HCT116 (cell line): ENCODE results near the gene GRIK1. TPM values are rescaled to one million over a fixed set of nuclear protein-coding genes. Genes with fewer than 3 reads are reported as not detected.

ENCODE experiments used
- ATAC-seq: fragments of 200-7000 bp; cut with Tn5 transposase; 2 replicates; pipeline ENCODE4 v1.9.1; 2020; ENCODE audit warnings: mild to moderate bottlenecking, moderate library complexity
- BruUV-seq: library from RNA; stranded (reverse); fragments of 400-500 nt; replicated peaks from 2 replicates; lab custom pipeline; 2021; lab: Mats Ljungman, UMichigan
- CTCF ChIA-PET: fragments of 300-600 bp; sonication (Branson Sonifier 250); formaldehyde crosslinking; loops from one replicate; lab custom pipeline; 2021; ENCODE audit warnings: antibody characterized with exemption; lab: Charles Lee
- POLR2A ChIA-PET: fragments of 300-600, 350-600 bp; sonication (Branson Sonifier 250); formaldehyde crosslinking; loops from one replicate; lab custom pipeline; 2021; ENCODE audit warnings: antibody characterized with exemption; lab: Charles Lee
- RAD21 ChIA-PET, 2 experiments: fragments of 300-600 bp; sonication (Branson Sonifier 250); formaldehyde crosslinking; loops; one replicate each; lab custom pipeline; 2023; ENCODE audit warnings: low total read pairs in 2 of 2; ENCODE audit not compliant: uncharacterized antibody in 2 of 2, unreplicated experiment in 2 of 2, low non-redundant PET in 1 of 2; lab: Charles Lee
- DNase-seq: peaks from one replicate; pipeline ENCODE4 v3.0.0-alpha.2; 2010; ENCODE audit warnings: low read depth, low spot score
- H2AFZ ChIP-seq: fragments of 200-600 bp; shearing (Covaris generic), sonication (generic); 2 replicates; pipeline ENCODE4 v1.6.1; 2017; ENCODE audit warnings: low read depth, mixed run types, mixed read lengths, antibody characterized with exemption, low read length; ENCODE audit not compliant: poor library complexity, severe bottlenecking
- H3K27ac ChIP-seq: 2 replicates; pipeline ENCODE4 v1.5.1; 2012; ENCODE audit warnings: low read depth, low read length
- H3K27me3 ChIP-seq: fragments of 200-600 bp; sonication (generic); 2 replicates; pipeline ENCODE4 v1.6.1; 2016; ENCODE audit warnings: mixed run types, low read length, mixed read lengths; ENCODE audit not compliant: insufficient read depth
- H3K36me3 ChIP-seq, 2 experiments: fragments of 200-500 bp in 1 of 2; fragments of 200-600 bp in 1 of 2; sonication (Bioruptor generic) in 1 of 2; sonication (generic) in 1 of 2; 2 replicates each; pipeline versions ENCODE4 v1.5.1 to v1.6.1; 2014 to 2016; ENCODE audit warnings: low read length in 2 of 2, inconsistent platforms in 1 of 2, mixed read lengths in 1 of 2, mixed run types in 1 of 2; ENCODE audit not compliant: insufficient read depth in 2 of 2, control insufficient read depth in 1 of 2
- H3K4me1 ChIP-seq, 2 experiments: fragments of 200-600 bp in 1 of 2; sonication (generic) in 1 of 2; 2 replicates each; pipeline versions ENCODE4 v1.5.1 to v1.6.1; 2012 to 2017; ENCODE audit warnings: low read length in 2 of 2, inconsistent platforms in 1 of 2, mild to moderate bottlenecking in 1 of 2, mixed read lengths in 1 of 2, mixed run types in 1 of 2, moderate library complexity in 1 of 2; ENCODE audit not compliant: insufficient read depth in 2 of 2, control insufficient read depth in 1 of 2
- H3K4me2 ChIP-seq: fragments of 200-600 bp; sonication (generic); 2 replicates; pipeline ENCODE4 v1.6.1; 2017; ENCODE audit warnings: mixed run types, low read length, mixed read lengths
- H3K4me3 ChIP-seq, 2 experiments: fragments of 200-600 bp in 1 of 2; sonication (generic) in 1 of 2; replicated peaks in 1 of 2; 2 replicates each; pipeline ENCODE4 v1.5.1; 2011 to 2016; ENCODE audit warnings: low read length in 2 of 2, control low read depth in 1 of 2, low read depth in 1 of 2, mild to moderate bottlenecking in 1 of 2, mixed read lengths in 1 of 2, mixed run types in 1 of 2
- H3K79me2 ChIP-seq: fragments of 200-600 bp; sonication (generic); 2 replicates; pipeline ENCODE4 v1.6.1; 2017; ENCODE audit warnings: mild to moderate bottlenecking, mixed run types, low read length, moderate library complexity, mixed read lengths; ENCODE audit not compliant: insufficient read depth
- H3K9ac ChIP-seq: fragments of 200-600 bp; sonication (generic); 2 replicates; pipeline ENCODE4 v1.6.1; 2016; ENCODE audit warnings: low read length, mixed read lengths
- H3K9me2 ChIP-seq: fragments of 200-600 bp; sonication (generic), shearing (Covaris generic); 2 replicates; pipeline ENCODE4 v1.6.1; 2017; ENCODE audit warnings: mixed run types, mild to moderate bottlenecking, moderate library complexity; ENCODE audit not compliant: insufficient read depth
- H3K9me3 ChIP-seq, 2 experiments: fragments of 200-500 bp in 1 of 2; fragments of 200-600 bp in 1 of 2; sonication (Bioruptor generic) in 1 of 2; sonication (generic) in 1 of 2; 2 replicates each; pipeline ENCODE4 v1.6.1; 2014 to 2017; ENCODE audit warnings: low read length in 2 of 2, mixed read lengths in 2 of 2, inconsistent platforms in 1 of 2, low read depth in 1 of 2, mild to moderate bottlenecking in 1 of 2, mixed run types in 1 of 2, moderate library complexity in 1 of 2; ENCODE audit not compliant: control insufficient read depth in 1 of 2, insufficient read depth in 1 of 2
- H4K20me1 ChIP-seq: fragments of 200-600 bp; sonication (generic), shearing (Covaris generic); 2 replicates; pipeline ENCODE4 v1.6.1; 2017; ENCODE audit warnings: mixed run types, mild to moderate bottlenecking, moderate library complexity; ENCODE audit not compliant: insufficient read depth
- CBX3 ChIP-seq: IDR thresholded peaks from 2 replicates; pipeline ENCODE4 v1.6.1; 2012; ENCODE audit warnings: low read depth
- CEBPB ChIP-seq: IDR thresholded peaks from 2 replicates; pipeline ENCODE4 v1.6.1; 2012; ENCODE audit warnings: low read depth
- EGR1 ChIP-seq: IDR thresholded peaks from 2 replicates; pipeline ENCODE4 v1.6.1; 2012; ENCODE audit warnings: low read depth
- ELF1 ChIP-seq: IDR thresholded peaks from 2 replicates; pipeline ENCODE4 v1.6.1; 2012; ENCODE audit warnings: low read depth, borderline replicate concordance
- EZH2 ChIP-seq: fragments of 200-600 bp; sonication (generic); IDR thresholded peaks from 2 replicates; pipeline ENCODE4 v1.6.1; 2017; ENCODE audit warnings: antibody characterized with exemption, mixed run types
- FOSL1 ChIP-seq: IDR thresholded peaks from 2 replicates; pipeline ENCODE4 v1.6.1; 2012; ENCODE audit warnings: low read depth
- JUND ChIP-seq: IDR thresholded peaks from 2 replicates; pipeline ENCODE4 v1.6.1; 2012
- POLR2A ChIP-seq: IDR thresholded peaks from 2 replicates; pipeline ENCODE4 v1.7.0; 2011; ENCODE audit warnings: borderline replicate concordance; ENCODE audit not compliant: insufficient read depth, insufficient read length; ENCODE audit errors: extremely low read depth
- POLR2AphosphoS5 ChIP-seq: IDR thresholded peaks from 2 replicates; pipeline ENCODE4 v1.6.1; 2011; ENCODE audit warnings: mild to moderate bottlenecking, low read depth, low read length, moderate library complexity
- RAD21 ChIP-seq: IDR thresholded peaks from 2 replicates; pipeline ENCODE4 v1.6.1; 2012; ENCODE audit warnings: low read depth, mild to moderate bottlenecking
- SRF ChIP-seq: IDR thresholded peaks from 2 replicates; pipeline ENCODE4 v1.6.1; 2012; ENCODE audit warnings: low read depth
- TCF7L2 ChIP-seq: IDR thresholded peaks from 2 replicates; pipeline ENCODE4 v1.7.0; 2011; ENCODE audit warnings: borderline replicate concordance, inconsistent platforms; ENCODE audit not compliant: insufficient read depth, insufficient read length; ENCODE audit errors: extremely low read depth
- ZFX ChIP-seq: fragments of 450-650 bp; IDR thresholded peaks from 2 replicates; pipeline ENCODE4 v1.6.1; 2017
- ZNF274 ChIP-seq: fragments of 200-500 bp; sonication (Bioruptor generic); IDR thresholded peaks from 2 replicates; pipeline ENCODE4 v1.6.1; 2014; ENCODE audit warnings: mild to moderate bottlenecking, low read depth, low read length, inconsistent platforms
- intact Hi-C: fragments of 100-400 bp; cut with micrococcal nuclease; formaldehyde crosslinking; loops from 2 replicates; pipeline ENCODE4 v1.10.0; 2022
- total RNA-seq: library from RNA; stranded (reverse); gene quantifications from one replicate; pipeline ENCODE4 v1.2.1, GENCODE V29; 2021; ENCODE audit not compliant: unreplicated experiment
- TF ChIP-seq, protein P1 (sequence below): IDR thresholded peaks from 2 replicates; pipeline ENCODE4 v1.6.1; 2012; ENCODE audit warnings: low read depth
- TF ChIP-seq, protein P2 (sequence below): IDR thresholded peaks from 2 replicates; pipeline ENCODE4 v1.6.1; 2011; ENCODE audit warnings: mild to moderate bottlenecking, low read length, moderate library complexity; ENCODE audit not compliant: insufficient replicate concordance; ENCODE audit errors: extremely low read depth
- TF ChIP-seq, protein P3 (sequence below): IDR thresholded peaks from 2 replicates; pipeline ENCODE4 v1.6.1; 2012
- TF ChIP-seq, protein P4 (sequence below): IDR thresholded peaks from 2 replicates; pipeline ENCODE4 v1.6.1; 2012

The GRIK1 gene
- total RNA-seq, 1 experiment from 2014 or later: not detected

DNA sequence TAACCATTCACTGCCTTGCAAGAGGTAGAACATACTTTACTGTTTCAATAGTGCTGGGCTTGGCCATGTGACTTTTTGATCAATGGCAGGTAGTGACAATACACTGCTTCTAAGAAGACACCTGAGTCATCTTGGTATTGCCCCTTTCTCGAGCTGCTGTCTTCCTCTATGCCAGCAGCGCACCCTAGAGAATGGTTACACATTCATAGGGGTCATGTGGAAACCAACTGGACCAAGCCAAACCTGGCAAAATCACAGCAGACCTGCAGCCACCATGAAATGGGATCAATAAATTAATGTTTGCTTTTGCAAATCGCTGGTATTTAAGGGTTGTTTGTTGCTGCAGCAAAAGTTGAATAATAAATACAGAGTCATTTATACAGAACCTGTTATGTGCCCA lies 122.3 kb downstream of the GRIK1 start:
- ChIA-PET RAD21 (no interaction called here), POLR2A (no interaction called here), CTCF (no interaction called here)
- intact Hi-C loops: no loop called here
- no peak for DNase-seq
- peaks cover 11 to 31% of the 10 kb centered on the region in 2 experiments; a peak in 2 of 4 replicates for H3K9me3 ChIP-seq
- ATAC-seq: no peak
- no peaks in the 10 kb centered on the region for H4K20me1 ChIP-seq
- no peaks in the 10 kb centered on the region for H3K36me3 ChIP-seq
- BruUV-seq: no TSS peak
- no peaks in the 10 kb centered on the region for H3K79me2 ChIP-seq
- H3K9me2 ChIP-seq: no peaks in the 10 kb centered on the region
- H3K27ac ChIP-seq: no peak overlapping the region
- no peak overlapping the region for H3K4me3 ChIP-seq
- H2AFZ ChIP-seq: no peak overlapping the region
- no peak overlapping the region for H3K4me2 ChIP-seq
- TF ChIP-seq TCF7L2: no peak
- TF ChIP-seq POLR2A: no peak
- TF ChIP-seq, protein P1, sequence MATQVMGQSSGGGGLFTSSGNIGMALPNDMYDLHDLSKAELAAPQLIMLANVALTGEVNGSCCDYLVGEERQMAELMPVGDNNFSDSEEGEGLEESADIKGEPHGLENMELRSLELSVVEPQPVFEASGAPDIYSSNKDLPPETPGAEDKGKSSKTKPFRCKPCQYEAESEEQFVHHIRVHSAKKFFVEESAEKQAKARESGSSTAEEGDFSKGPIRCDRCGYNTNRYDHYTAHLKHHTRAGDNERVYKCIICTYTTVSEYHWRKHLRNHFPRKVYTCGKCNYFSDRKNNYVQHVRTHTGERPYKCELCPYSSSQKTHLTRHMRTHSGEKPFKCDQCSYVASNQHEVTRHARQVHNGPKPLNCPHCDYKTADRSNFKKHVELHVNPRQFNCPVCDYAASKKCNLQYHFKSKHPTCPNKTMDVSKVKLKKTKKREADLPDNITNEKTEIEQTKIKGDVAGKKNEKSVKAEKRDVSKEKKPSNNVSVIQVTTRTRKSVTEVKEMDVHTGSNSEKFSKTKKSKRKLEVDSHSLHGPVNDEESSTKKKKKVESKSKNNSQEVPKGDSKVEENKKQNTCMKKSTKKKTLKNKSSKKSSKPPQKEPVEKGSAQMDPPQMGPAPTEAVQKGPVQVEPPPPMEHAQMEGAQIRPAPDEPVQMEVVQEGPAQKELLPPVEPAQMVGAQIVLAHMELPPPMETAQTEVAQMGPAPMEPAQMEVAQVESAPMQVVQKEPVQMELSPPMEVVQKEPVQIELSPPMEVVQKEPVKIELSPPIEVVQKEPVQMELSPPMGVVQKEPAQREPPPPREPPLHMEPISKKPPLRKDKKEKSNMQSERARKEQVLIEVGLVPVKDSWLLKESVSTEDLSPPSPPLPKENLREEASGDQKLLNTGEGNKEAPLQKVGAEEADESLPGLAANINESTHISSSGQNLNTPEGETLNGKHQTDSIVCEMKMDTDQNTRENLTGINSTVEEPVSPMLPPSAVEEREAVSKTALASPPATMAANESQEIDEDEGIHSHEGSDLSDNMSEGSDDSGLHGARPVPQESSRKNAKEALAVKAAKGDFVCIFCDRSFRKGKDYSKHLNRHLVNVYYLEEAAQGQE: no peak
- no peak for TF ChIP-seq EZH2
- TF ChIP-seq, all 23 proteins: peak for 0
- H3K27me3 ChIP-seq: no peaks in the 10 kb centered on the region
- H3K4me1 ChIP-seq: no peaks in the 10 kb centered on the region
- no peak overlapping the region for H3K9ac ChIP-seq

DNA sequence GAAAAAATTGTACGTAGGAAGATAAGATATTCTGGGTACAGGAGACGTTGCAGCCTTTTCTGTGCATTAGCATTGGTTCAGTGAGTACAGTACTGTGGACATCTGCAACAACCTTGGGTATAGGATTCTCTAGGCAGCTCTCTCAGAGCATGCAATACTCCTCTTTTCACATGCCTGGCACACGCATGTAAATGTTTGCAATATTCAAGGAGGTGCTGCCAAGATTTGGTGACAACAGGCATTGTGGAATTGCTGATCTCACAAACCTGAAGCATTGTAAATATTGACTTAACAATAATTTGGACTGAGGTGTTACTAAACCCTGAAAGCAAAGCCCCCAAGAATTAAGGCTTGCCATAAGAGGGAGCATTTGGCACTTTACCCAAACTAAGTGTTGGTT lies 126.8 kb downstream of the GRIK1 start:
- Histone ChIP-seq H3K79me2 (no peaks in the 10 kb centered on the region), H3K4me2 (no peak overlapping the region), H3K36me3 (no peaks in the 10 kb centered on the region), H3K27ac (no peak overlapping the region), H2AFZ (no peak overlapping the region), H4K20me1 (no peaks in the 10 kb centered on the region), H3K4me3 (no peak overlapping the region), H3K27me3 (no peaks in the 10 kb centered on the region), H3K9ac (no peak overlapping the region), H3K9me3 (peaks cover 10 to 11% of the 10 kb centered on the region in 2 experiments; a peak in 2 of 4 replicates), H3K4me1 (no peaks in the 10 kb centered on the region), H3K9me2 (no peaks in the 10 kb centered on the region)
- RAD21 ChIA-PET: no interaction called here
- CTCF ChIA-PET: no interaction called here
- DNase-seq (no peak), ATAC-seq (no peak)
- POLR2A ChIA-PET: no interaction called here
- no peak for TF ChIP-seq POLR2AphosphoS5
- TF ChIP-seq ZNF274: no peak
- no peak for TF ChIP-seq EGR1
- TF ChIP-seq ZFX: no peak
- TF ChIP-seq, protein P2, sequence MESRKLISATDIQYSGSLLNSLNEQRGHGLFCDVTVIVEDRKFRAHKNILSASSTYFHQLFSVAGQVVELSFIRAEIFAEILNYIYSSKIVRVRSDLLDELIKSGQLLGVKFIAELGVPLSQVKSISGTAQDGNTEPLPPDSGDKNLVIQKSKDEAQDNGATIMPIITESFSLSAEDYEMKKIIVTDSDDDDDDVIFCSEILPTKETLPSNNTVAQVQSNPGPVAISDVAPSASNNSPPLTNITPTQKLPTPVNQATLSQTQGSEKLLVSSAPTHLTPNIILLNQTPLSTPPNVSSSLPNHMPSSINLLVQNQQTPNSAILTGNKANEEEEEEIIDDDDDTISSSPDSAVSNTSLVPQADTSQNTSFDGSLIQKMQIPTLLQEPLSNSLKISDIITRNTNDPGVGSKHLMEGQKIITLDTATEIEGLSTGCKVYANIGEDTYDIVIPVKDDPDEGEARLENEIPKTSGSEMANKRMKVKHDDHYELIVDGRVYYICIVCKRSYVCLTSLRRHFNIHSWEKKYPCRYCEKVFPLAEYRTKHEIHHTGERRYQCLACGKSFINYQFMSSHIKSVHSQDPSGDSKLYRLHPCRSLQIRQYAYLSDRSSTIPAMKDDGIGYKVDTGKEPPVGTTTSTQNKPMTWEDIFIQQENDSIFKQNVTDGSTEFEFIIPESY: no peak
- no peak for TF ChIP-seq FOSL1
- no peak for TF ChIP-seq RAD21
- TF ChIP-seq POLR2A: no peak
- TF ChIP-seq, protein P3, sequence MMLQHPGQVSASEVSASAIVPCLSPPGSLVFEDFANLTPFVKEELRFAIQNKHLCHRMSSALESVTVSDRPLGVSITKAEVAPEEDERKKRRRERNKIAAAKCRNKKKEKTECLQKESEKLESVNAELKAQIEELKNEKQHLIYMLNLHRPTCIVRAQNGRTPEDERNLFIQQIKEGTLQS: no peak
- TF ChIP-seq, protein P4, sequence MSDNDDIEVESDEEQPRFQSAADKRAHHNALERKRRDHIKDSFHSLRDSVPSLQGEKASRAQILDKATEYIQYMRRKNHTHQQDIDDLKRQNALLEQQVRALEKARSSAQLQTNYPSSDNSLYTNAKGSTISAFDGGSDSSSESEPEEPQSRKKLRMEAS: no peak
- no peak for TF ChIP-seq ELF1
- TF ChIP-seq CBX3: no peak
- no peak for TF ChIP-seq CEBPB
- no peak for TF ChIP-seq SRF
- no peak for TF ChIP-seq JUND
- intact Hi-C loops: no loop called here
- no TSS peak for BruUV-seq
